HG03565 (cell line): ENCODE data around the gene TARDBP.
"Not testable (repeated sequence)": the region's sequence is repeated elsewhere in the genome, so short reads cannot be mapped to it uniquely, and the experiment has no call there.

Source experiments
- ATAC-seq: cut with Tn5 transposase; IDR thresholded peaks from one replicate; pipeline ENCODE4 v1.9.1; 2021; ENCODE audit warnings: mild to moderate bottlenecking, moderate library complexity; ENCODE audit not compliant: unreplicated experiment

Gene TARDBP

DNA sequence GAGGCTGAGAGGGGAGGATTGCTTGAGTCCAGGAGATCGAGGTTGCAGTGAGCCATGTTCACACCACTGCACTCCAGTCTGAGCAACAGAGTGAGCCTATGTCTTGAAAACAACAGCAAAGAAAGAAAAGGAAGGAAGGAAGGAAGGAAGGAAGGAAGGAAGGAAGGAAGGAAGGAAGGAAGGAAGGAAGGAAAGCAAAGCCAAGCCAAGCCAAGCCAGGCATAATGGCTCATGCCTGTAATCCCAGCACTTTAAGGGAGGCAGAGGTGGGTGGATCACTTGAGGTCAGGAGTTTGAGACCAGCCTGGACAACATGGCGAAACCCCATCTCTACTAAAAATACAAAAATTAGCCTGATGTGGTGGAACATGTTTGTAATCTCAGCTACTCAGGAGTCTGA is 20.4 kb upstream of the TARDBP start:
- not testable (repeated sequence) for ATAC-seq

DNA sequence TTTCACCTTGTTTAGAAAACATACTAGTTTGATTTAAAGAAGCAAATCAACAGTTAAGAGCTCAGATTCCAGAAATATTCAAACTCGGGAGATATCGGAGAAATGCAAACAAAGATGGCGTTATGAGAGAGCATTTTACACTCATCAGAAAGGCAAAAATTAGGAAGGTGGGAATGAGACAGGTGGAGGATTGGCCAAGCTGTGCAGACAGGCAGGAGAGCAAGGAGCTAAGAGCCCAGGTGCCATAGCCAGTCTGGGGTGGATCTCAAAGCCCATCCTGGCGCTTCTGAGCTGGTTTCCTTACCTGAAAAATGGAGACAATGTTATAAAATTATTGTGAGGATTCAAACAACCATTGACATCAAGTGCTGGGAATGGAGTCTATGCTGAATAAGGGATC is 19.6 kb upstream of the TARDBP start:
- no peak for ATAC-seq

DNA sequence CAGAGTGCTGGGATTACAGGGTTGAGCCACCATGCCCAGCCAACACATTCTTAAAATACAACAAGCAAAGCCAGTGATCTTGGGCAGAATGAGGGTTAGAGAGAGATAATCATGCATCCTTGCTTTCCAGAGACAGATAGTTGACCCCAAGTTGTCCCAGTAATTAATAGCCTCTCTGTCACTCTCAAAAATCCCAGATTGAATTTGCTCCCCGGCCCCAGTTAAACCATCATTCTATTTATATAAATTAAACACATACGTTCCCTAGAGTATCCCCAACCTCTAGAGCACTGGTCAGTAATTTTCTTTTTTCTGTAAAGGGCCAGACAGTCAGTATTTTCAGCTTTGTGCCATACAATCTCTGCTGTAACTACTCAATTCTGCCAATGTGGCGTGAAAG is 16.4 kb upstream of the TARDBP start:
- no peak for ATAC-seq

DNA sequence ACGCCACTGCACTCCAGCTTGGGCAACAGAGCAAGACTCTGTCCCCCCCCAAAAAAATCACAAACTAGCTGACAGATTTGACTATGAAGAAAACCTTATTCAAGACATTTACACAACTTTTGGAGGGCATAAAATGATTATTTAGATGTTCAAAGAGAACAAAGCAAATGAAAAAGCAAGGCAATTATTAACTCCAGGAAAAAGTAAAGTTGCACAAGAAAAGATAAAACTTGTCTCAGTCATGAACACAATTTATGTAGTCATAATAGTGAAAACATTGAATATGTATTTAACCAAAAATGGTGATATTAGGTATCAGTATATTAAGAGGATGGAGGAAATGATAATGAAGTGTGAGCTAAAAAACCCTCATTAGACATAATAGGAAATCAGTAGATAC is 11.9 kb upstream of the TARDBP start:
- no peak for ATAC-seq

DNA sequence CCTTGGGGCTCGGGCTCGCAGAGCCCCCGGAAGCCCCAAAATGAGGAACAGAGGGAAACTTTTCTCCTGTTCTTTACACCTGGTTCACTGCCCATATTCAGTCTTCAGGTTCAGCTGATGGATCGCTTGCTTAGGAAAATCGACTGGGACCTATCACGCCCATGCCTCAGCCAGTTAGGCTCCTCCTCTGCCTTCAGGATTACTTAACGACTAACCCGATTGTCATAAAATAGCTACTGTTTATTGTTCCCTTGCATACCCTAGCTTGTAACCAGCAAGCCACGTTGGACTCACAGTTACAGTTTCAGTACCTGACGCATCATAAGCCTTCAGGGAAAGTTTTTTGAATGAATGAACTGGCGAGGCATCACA is 692 bp downstream of the TARDBP start:
- no peak for ATAC-seq

DNA sequence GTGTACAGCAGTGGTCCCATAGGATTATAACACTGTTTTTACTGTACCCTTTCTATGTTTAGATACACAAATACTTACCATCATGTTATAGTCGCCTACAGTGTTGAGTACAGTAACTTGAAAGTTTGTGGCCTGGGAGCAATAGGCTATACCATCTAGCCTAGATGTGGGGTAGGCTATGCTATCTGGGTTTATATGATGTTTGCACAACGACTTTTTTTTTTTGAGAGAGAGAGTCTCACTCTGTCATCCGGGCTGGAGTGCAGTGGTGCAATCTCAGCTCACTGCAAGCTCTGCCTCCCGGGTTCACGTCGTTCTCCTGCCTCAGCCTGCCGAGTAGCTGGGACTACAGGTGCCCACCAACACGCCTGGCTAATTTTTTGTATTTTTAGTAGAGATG is 6.9 kb downstream of the TARDBP start:
- not testable (repeated sequence) for ATAC-seq

DNA sequence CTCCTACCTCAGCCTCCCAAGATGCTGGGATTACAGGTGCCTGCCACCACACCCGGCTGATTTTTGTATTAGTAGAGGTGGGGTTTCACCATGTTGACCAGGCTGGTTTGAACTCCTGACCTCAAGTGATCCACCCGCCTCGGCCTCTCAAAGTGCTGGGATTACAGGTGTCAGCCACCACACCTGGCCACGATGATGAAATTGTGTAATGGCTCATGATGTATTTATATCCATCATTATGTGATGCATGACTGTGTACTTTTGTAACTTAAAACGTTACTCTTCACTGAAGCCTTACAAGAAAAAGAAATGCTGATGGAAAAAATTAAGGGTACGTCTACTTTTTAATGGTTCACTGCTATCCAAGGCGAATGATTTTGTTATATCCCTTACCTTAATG is 7.5 kb downstream of the TARDBP start:
- no peak for ATAC-seq

DNA sequence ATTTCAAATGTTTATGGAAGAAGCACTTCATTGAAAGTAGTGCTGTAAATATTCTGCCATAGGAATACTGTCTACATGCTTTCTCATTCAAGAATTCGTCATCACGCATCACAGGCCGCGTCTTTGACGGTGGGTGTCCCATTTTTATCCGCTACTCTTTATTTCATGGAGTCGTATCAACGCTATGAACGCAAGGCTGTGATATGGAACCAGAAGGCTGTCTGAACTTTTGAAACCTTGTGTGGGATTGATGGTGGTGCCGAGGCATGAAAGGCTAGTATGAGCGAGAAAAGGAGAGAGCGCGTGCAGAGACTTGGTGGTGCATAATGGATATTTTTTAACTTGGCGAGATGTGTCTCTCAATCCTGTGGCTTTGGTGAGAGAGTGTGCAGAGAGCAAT is 10.7 kb downstream of the TARDBP start:
- ATAC-seq = no peak

DNA sequence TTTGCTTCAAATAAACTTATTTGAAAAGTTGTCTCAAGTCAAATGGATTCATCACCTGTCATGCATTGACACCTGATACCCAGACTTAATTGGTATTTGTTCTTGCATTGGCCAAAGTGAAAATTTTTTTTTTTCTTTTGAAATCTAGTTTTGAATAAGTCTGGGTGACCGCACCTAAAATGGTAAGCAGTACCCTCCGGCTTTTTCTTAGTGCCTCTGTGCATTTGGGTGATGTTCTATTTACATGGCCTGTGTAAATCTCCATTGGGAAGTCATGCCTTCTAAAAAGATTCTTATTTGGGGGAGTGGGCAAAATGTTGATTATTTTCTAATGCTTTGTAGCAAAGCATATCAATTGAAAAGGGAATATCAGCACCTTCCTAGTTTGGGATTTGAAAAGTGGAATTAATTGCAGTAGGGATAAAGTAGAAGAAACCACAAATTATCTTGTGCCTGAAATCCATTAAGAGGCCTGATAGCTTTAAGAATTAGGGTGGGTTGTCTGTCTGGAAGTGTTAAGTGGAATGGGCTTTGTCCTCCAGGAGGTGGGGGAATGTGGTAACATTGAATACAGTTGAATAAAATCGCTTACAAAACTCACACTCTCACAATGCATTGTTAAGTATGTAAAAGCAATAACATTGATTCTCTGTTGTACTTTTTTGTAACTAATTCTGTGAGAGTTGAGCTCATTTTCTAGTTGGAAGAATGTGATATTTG is 11.9 kb downstream of the TARDBP start:
- ATAC-seq = no peak

DNA sequence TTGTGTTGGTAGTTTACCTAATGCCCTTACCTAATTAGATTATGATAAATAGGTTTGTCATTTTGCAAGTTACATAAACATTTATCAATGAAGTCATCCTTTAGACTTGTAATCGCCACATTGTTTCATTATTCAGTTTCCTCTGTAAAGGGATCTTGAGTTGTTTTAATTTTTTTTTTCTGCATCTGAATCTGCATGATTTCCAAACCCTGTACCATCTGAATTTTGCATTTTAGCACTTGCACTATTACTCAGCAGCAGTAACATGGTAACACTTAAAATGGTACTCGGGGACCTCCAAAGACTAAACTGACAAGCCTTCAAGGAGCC is 12.4 kb downstream of the TARDBP start:
- ATAC-seq = no peak

DNA sequence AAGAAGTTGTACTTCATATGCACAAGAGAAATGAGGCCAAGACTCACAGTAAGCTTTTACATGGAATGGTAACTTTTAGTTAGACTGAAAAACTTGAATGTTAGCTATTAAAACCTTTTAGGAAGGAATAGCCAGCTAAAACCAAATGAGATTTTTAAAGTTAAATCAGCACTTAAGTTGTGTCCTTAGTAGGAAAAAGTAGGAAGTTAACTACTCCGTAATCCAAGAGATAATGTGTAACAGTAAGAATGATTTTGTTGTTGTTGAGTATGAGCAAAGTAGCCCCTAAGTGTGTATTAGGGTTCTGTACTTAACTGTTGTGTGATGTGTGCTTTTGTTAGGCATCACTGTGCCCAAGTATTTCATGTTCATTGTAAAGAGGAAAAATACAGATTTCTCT is 13.2 kb downstream of the TARDBP start:
- no peak for ATAC-seq

DNA sequence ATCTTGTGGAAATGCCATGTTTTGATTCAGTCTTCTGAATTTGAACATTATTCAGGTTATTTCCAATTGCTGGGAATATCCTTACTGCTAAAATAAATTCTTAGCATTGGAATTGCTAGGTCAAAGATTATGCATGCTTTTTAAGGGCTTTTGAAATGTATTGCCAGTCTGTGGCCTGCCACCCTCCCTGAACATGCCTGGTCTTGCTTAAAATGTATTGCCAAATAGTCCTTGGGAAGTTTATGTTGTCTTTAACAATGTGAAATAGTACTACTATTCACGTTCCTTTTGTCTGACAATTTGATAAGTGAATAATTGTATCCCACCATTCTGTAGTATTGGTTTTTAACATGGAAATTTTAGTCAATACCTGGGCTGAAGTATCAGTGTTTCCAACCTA is 13.6 kb downstream of the TARDBP start:
- ATAC-seq = no peak

DNA sequence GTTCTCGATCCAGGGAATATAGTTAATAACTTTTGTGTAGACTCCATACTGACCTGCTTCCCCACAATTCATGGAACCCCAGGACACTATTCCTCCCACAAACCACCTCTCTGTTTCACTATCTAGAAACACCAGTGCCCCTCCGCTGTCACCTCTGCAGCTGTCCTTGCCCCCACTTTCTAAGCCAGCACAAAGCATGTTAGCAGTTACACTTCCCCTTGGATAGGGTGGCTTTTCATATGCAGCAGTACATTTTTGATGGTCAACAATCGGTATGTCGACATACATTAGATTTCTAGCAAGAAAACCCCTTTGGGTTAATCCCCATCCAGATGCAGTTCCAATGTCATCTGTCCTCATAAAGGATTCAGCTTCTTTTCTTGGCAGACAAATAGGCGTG is 14.4 kb downstream of the TARDBP start:
- ATAC-seq = no peak

DNA sequence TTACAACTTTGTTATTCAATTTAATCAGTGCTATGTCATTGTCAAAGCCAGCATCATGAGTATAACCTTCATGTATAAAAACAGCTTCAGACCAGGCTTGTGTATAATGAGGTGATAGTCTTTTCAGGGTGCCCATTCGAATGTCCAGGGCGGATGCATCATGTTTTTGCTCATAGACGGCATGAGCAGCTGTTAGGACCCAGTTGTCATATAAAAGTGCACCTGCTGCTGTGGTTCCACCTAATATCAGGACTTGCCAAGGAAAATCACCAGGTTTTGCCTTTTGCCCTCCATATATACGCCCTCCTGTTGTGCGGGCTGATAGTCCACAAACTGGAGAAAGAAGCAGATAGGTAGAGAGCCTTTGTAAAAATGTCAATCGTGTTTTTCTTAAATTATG is 14.9 kb downstream of the TARDBP start:
- no peak for ATAC-seq

DNA sequence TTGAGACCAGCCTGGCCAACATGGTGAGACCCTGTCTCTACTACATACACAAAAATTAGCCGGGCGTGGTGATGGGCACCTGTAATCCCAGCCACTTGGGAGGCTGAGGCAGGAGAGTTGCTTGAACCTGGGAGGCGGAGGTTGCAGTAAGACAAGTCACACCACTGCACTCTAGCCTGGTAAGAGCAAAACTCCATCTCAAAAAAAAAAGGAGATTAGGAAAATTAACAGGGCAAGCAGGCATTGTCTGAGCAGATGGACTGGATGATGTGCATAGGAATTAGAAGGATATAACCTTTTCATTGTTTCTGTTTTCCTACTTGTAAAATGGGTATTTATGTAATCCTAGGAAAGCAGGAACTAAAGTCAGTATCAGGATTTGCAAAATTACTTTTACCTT is 15.6 kb downstream of the TARDBP start:
- ATAC-seq = no peak

DNA sequence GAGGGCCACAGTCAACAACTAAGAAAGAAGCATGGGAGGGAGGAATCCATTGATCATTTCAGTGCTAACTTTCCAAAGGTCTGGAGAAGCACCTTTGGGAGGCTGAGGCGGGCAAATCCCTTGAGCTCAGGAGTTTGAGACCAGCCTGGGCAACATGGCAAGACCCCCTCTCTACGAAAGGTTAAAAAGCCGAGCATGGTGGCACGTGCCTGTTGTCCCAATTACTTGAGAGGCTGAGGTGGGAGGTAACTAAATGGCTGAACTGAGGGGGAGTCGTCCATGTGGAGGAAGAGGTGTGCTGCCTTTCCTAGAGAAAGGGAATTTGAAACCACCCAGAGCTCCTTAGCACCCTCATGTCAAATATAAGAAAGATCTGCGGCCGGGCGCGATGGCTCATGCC is 18.4 kb downstream of the TARDBP start:
- ATAC-seq = no peak

DNA sequence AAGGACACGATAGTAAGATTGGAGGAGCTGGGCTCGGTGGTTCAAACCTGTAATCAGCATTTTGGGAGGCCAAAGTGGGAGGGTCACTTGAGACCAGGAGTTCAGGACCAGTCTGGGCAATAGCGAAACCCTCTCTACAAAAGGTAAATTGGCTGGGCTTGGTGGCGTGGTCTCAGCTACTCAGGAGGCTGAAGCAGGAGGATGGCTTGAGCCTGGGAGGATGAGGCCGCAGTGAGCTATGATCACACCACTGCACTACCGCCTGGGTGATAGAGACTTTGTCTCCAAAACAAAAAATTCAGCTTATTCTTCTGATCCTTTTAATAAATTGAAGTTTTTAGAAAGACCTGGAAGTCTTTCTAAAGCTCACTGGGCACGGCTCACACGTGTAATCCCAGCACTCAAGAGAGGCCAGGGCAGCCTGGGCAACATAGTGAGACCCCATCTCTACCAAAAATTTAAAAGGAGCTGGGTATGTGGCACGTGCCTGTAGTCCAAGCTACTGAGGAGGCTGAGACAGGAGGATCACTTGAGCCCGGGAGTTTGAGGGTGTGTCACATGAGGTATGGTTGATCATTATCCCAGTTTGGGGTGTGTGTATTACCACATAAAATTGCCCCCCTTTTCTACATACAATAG is 19.3 kb downstream of the TARDBP start:
- ATAC-seq = no peak

DNA sequence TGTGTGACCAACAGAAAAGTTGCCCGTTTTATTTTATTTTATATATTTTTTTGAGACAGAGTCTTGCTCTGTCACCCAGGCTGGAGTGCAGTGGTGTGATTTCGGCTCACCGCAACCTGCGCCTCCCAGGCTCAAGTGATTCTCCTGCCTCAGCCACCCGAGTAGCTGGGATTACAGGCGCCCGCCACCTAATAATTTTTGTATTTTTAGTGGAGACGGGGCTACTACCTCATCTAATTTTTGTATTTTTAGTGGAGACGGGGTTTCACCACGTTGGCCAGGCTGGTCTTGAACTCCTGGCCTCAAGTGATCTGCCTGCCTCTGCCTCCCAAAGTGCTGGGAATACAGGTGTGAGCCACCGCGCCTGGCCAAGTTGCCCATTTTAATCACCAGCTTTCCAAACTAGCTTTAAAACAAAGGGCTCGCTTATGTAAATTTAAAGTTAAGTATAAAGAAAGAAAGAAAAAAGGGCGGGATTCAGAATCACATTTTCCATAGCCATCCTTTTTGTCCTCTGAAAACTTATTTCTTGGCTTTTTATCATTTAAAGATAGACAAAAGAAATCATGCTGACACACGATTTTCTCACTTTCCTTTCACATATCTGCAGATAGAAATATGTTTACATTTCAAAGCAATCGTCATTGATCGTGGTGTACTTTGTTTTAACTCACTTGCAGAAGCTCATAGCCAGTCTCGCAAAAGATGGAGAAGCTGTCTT is 24.7 kb downstream of the TARDBP start:
- ATAC-seq = not testable (repeated sequence)

DNA sequence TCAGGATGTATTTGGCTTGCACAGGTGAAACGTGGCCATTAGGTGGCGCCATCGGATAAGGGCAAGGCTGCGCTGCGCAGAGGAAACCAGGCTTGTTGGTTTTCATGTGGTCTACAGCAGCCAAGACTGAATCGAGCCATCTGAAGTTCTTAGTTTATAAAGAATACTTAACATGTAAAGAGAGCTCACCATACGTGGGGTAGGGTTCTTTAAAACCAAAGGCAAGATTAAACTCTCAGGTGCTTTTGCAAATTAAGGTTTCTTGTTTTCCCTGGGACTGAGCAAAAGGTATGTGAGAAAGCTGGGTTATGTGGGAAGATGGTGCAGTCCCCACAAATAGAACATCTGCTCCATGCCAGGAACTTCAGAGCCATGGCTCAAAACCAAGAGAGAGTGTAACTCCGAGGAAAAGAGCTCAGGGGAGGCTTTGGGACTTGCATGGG is 25.3 kb downstream of the TARDBP start:
- peak; percentile 51 for ATAC-seq

DNA sequence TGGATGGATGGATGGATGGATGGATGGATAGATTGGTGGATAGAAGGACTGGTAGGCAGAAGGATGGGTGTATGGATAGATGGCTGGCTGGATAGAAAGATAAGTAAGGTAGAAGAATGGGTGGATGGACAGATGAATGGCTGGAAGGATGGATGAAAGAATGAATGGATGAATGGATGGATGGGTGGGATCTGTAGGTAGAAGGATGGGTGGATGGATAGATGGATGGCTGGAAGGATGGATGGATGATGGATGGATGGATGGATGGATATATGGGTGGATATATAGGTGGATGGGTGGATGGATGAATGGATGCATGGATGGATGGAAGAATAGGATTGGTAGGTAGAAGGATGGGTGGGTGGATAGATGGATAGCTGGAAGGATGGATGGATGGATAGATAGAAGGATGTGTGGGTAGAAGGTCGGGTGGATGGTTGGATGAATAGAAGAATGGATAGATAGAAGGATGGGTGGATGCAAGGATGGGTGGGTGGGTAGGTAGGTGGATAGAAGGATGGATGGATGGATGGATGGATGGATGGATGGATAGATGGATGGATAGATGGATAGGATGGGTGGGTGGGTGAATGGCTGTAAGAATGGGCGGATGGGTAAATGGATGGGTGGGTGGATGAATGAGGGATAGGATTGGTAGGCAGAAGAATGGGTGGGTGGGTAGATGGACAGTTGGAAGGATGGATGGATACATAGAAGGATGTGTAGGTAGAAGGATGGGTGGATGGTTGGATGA is 27.1 kb downstream of the TARDBP start:
- ATAC-seq = no peak

DNA sequence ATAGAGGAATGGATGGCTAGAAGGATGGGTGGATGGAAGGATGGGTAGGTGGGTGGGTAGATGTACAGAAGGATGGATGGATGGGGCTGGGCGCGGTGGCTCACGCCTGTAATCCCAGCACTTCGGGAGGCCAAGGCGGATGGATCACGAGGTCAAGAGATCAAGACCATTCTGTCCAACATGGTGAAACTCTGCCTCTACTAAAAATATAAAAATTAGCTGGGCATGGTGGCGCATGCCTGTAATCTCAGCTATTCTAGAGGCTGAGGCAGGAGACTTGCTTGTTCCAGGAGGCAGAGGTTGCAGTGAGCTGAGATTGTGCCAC is 27.6 kb downstream of the TARDBP start:
- not testable (repeated sequence) for ATAC-seq

DNA sequence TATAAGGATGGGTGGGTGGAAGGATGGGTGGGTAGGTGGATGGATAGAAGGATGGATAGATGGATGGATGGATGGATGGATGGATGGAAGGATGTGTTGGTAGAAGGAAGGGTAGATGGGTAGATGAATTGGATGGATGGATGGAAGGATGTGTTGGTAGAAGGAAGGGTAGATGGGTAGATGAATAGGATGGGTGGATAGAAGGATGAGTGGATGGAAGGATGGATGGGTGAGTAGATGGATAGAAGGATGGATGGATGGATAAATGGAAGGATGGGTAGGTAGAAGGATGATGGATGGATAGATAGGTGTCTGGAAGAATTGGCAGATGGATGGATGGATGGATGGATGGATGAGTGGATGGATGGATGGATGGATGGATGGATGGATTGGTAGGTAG is 28.6 kb downstream of the TARDBP start:
- ATAC-seq = no peak
